GM12891 (cell line): ENCODE measurements around the gene RPL18.

Experiments used
- POLR2A ChIP-seq: IDR thresholded peaks from 2 replicates; pipeline ENCODE4 v1.6.1; 2011; ENCODE audit warnings: low read depth, low read length, control low read depth
- SPI1 ChIP-seq: IDR thresholded peaks from 2 replicates; pipeline ENCODE4 v1.6.1; 2011; ENCODE audit warnings: low read depth, low read length, control low read depth

GRCh38 chr19:48661711-48662090, 42.7 kb upstream of the RPL18 start:
- TF ChIP-seq POLR2A: no peak
- no peak for TF ChIP-seq SPI1
